AG04450 (cell line): ENCODE results near the gene KYAT1. TPM values are rescaled to one million over a fixed set of nuclear protein-coding genes. Genes with fewer than 3 reads are reported as not detected.

Experiments used
- CTCF ChIA-PET: fragments of 300-600, 350-600 bp; formaldehyde crosslinking; extraction: SDS; loops from one replicate; lab custom pipeline; 2022; ENCODE audit warnings: antibody characterized with exemption, inconsistent platforms; lab: Charles Lee
- POLR2A ChIA-PET: fragments of 350-600 bp; formaldehyde crosslinking; extraction: SDS; loops from one replicate; lab custom pipeline; 2021; ENCODE audit warnings: antibody characterized with exemption, inconsistent platforms; lab: Yijun Ruan, JAX
- DNase-seq: peaks from one replicate; pipeline ENCODE4 v3.0.0-alpha.2; 2011; ENCODE audit warnings: low read depth, low spot score
- H3K27ac ChIP-seq: one replicate; pipeline ENCODE4 v1.5.1; 2012; ENCODE audit warnings: low read depth, low read length, control low read depth
- H3K27me3 ChIP-seq: one replicate; pipeline ENCODE4 v1.6.0; 2012; ENCODE audit warnings: low read length; ENCODE audit not compliant: control insufficient read depth, insufficient read depth
- H3K4me3 ChIP-seq: 2 replicates; pipeline ENCODE4 v1.5.1; 2011; ENCODE audit warnings: mild to moderate bottlenecking, low read depth, low read length, control low read depth
- H3K9me3 ChIP-seq: 2 replicates; pipeline ENCODE4 v1.5.1; 2012; ENCODE audit warnings: low read length; ENCODE audit not compliant: control insufficient read depth, insufficient read depth
- polyA plus RNA-seq: library from polyadenylated mRNA; depleted of rRNA; stranded (reverse); fragments of >200 nt; gene quantifications from 2 replicates; pipeline ENCODE4 v1.2.3, GENCODE V29; 2011
- TF ChIP-seq, protein P1 (sequence below): IDR thresholded peaks from 2 replicates; pipeline ENCODE4 v1.5.1; 2011; ENCODE audit warnings: low read depth, low read length, control low read depth, inconsistent platforms

KYAT1 gene
- polyA plus RNA-seq, 1 experiment = 5.2 TPM

DNA sequence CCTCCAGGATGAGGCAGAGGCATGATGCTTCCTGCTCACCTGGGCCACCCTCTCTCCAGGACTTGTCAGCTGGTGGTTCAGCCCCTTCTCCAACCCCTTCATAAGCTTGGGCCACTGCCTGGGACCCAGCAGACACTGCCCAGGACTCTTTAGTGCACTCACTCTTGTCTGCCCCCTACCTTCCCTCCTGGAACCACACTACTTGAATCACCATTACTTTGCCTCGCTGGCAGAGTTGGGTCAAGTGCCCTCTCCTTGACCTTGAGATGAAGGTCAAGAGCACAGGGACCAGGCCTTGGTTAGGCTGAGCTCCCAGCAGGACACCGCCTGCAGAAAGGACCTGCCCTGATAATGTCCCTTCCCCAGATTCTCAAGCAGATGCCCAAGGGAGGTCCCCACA lies 71.9 kb downstream of the KYAT1 start:
- no peaks in the 10 kb centered on the region; the same call in 1 of the 2 replicates for H3K9me3 ChIP-seq
- no peak overlapping the region for H3K4me3 ChIP-seq
- no peak for DNase-seq
- TF ChIP-seq, protein P1, sequence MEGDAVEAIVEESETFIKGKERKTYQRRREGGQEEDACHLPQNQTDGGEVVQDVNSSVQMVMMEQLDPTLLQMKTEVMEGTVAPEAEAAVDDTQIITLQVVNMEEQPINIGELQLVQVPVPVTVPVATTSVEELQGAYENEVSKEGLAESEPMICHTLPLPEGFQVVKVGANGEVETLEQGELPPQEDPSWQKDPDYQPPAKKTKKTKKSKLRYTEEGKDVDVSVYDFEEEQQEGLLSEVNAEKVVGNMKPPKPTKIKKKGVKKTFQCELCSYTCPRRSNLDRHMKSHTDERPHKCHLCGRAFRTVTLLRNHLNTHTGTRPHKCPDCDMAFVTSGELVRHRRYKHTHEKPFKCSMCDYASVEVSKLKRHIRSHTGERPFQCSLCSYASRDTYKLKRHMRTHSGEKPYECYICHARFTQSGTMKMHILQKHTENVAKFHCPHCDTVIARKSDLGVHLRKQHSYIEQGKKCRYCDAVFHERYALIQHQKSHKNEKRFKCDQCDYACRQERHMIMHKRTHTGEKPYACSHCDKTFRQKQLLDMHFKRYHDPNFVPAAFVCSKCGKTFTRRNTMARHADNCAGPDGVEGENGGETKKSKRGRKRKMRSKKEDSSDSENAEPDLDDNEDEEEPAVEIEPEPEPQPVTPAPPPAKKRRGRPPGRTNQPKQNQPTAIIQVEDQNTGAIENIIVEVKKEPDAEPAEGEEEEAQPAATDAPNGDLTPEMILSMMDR = no peak
- no peak overlapping the region for H3K27ac ChIP-seq
- no peaks in the 10 kb centered on the region for H3K27me3 ChIP-seq
- CTCF ChIA-PET = interaction anchor here (7.2 kb wide), 1 partner anchor 8 kb away, joined by 52 read pairs; the partner anchor contains the start of gene ENDOG
- POLR2A ChIA-PET = no interaction called here

- Histone ChIP-seq H3K4me3 (no peak overlapping the region), H3K9me3 (no peaks in the 10 kb centered on the region; the same call in 1 of the 2 replicates), H3K27ac (no peak overlapping the region), H3K27me3 (no peaks in the 10 kb centered on the region)
- CTCF ChIA-PET = interaction anchor here (7.2 kb wide), 1 partner anchor 9 kb away, joined by 52 read pairs; the partner anchor contains the start of gene ENDOG
- POLR2A ChIA-PET = interaction anchor here (0.6 to 1.2 kb wide), 3 partner anchors 9 to 150 kb away, joined by 4 to 13 read pairs (median 8); partner anchors contain the start of gene ENDOG
- TF ChIP-seq, protein P1 = no peak
- no peak for DNase-seq
Observed at GRCh38 chr9:128809036-128809599, 72.6 kb downstream of the KYAT1 start.

GRCh38 chr9:128808543-128808942 lies 73.2 kb downstream of the KYAT1 start:
- H3K27me3 ChIP-seq = no peaks in the 10 kb centered on the region
- H3K9me3 ChIP-seq = no peaks in the 10 kb centered on the region; the same call in 1 of the 2 replicates
- CTCF ChIA-PET = interaction anchor here (7.2 kb wide), 1 partner anchor 9 kb away, joined by 52 read pairs; the partner anchor contains the start of gene ENDOG
- H3K4me3 ChIP-seq = no peak overlapping the region
- TF ChIP-seq, protein P1 = no peak
- POLR2A ChIA-PET = interaction anchor here (0.6 to 1.2 kb wide), 3 partner anchors 9 to 151 kb away, joined by 4 to 13 read pairs (median 8); partner anchors contain the start of gene ENDOG
- DNase-seq = no peak
- H3K27ac ChIP-seq = no peak overlapping the region

DNA sequence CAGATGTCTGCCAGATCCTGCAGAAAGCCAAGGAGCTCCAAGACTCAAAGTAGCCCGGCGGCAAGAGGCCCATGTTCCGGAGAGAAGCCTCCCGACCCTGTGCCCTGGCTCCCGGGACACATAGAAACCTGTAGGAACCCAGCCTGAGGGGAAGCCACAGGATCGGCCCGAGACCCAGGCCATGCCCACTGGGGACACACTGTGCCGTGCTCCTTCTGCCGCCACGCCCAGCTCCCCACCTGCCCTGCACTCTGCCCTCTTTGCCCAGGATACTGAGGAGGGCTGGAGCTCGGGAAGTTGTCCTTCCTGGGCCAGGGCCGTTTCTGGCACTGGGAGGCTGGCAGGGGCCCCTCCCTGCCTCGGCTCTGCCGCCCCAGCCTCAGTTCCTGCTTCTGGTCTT lies 73.9 kb downstream of the KYAT1 start:
- Histone ChIP-seq H3K27me3 (no peaks in the 10 kb centered on the region), H3K27ac (no peak overlapping the region), H3K9me3 (no peaks in the 10 kb centered on the region; the same call in 1 of the 2 replicates), H3K4me3 (no peak overlapping the region)
- POLR2A ChIA-PET = interaction anchor here (1.2 kb wide), 2 partner anchors 10 kb away, joined by 4 to 5 read pairs; partner anchors contain the start of gene ENDOG
- CTCF ChIA-PET = interaction anchor here (7.2 kb wide), 1 partner anchor 10 kb away, joined by 52 read pairs; the partner anchor contains the start of gene ENDOG
- DNase-seq = no peak
- TF ChIP-seq, protein P1 = no peak

DNA sequence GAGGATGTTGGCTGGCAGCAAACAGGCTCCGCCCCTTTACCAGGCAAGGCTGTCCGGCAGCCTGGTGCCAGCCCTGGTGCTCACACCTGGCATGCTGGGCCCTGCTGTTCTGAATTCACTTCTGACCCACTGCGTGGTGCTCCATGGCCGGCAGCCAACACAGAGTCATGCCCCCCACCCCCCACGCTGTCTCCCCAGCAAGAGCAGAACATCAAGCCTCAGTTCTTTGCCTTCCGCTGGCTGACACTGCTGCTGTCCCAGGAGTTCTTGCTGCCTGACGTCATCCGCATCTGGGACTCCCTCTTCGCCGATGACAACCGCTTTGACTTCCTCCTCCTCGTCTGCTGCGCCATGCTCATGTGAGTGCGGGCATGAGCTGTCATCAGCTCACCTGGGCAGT lies 76.1 kb downstream of the KYAT1 start:
- no peak overlapping the region for H3K27ac ChIP-seq
- no peaks in the 10 kb centered on the region for H3K27me3 ChIP-seq
- CTCF ChIA-PET = interaction anchor here (7.2 kb wide), 1 partner anchor 12 kb away, joined by 52 read pairs; the partner anchor contains the start of gene ENDOG
- POLR2A ChIA-PET = no interaction called here
- no peaks in the 10 kb centered on the region; the same call in 1 of the 2 replicates for H3K9me3 ChIP-seq
- H3K4me3 ChIP-seq = no peak overlapping the region
- TF ChIP-seq, protein P1 = no peak
- DNase-seq = no peak
